Colonic mucosa (tissue), 4 donors: ENCODE measurements around the gene WNK2. TPM values are rescaled to one million over a fixed set of nuclear protein-coding genes. Genes with fewer than 3 reads are reported as not detected.

ENCODE experiments used
- DNase-seq: peaks from one replicate; pipeline ENCODE4 v3.0.0-alpha.2; 2020
- H3K27ac ChIP-seq: fragments of 200-600 bp; one replicate; pipeline ENCODE4 v1.8.0; 2021
- H3K27me3 ChIP-seq: fragments of 200-600 bp; one replicate; pipeline ENCODE4 v1.8.0; 2021
- H3K36me3 ChIP-seq: fragments of 200-600 bp; one replicate; pipeline ENCODE4 v1.8.0; 2021
- H3K4me1 ChIP-seq: fragments of 200-600 bp; one replicate; pipeline ENCODE4 v1.8.0; 2021; ENCODE audit warnings: mild to moderate bottlenecking
- H3K4me3 ChIP-seq: fragments of 200-600 bp; one replicate; pipeline ENCODE4 v1.8.0; 2021
- H3K9ac ChIP-seq, 2 donors: one replicate each; pipeline ENCODE4 v1.7.0; 2013; ENCODE audit warnings: control low read depth in 2 of 2, low read depth in 2 of 2, low read length in 2 of 2
- H3K9me3 ChIP-seq: fragments of 200-600 bp; one replicate; pipeline ENCODE4 v1.8.0; 2021
- CTCF ChIP-seq: fragments of 200-600 bp; IDR thresholded peaks from one replicate; pipeline ENCODE4 v1.8.0; 2022; ENCODE audit warnings: antibody characterized with exemption, mild to moderate bottlenecking
- intact Hi-C: fragments of 100-400 bp; cut with DNase I; formaldehyde crosslinking; loops from one replicate; pipeline ENCODE4 v1.14.1; 2022
- total RNA-seq, 2 donors: library from RNA; stranded (reverse); fragmentation: NEBNext Ultra II Directional in 1 of 2; extraction: Animal tissue kit (Norgen Biotek cat#: 25700) in 1 of 2; gene quantifications; one replicate each; pipeline ENCODE4 v1.2.1, GENCODE V29; 2021
- donor health status: healthy.
- donor health status: DM: no; HTN: no; CAD: no.
- donor health status: DM: no; HTN: no; CAD: no.

WNK2 gene
- total RNA-seq, 2 donors from 2014 or later: 161 to 238 TPM

DNA sequence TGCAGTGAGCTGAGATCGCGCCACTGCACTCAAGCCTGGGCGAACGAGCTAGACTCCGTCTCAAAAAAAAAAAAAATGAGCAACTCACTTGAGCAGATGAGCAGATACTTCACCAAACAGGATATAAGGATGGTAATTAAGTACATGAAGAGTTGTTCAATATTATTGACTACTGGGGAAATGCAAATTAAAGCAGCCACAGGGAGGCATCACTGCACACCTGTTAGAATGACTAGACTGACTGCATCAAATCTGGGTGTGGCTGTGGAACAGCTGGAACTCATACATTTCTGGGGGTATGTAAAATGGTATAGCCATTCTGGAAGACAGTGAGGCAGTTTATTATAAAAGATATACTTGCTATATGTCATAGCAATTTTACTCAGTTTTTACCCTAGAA, 93.0 kb downstream of the WNK2 start:
- no peaks in the 10 kb centered on the region for H3K27me3 ChIP-seq
- no peaks in the 10 kb centered on the region for H3K4me1 ChIP-seq
- no peak overlapping the region for H3K27ac ChIP-seq
- TF ChIP-seq CTCF: peak; percentile 15
- H3K4me3 ChIP-seq: no peak overlapping the region
- intact Hi-C loops: loop anchor here (10.0 kb wide), 2 partner anchors 148 to 258 kb away; no protein-coding TSS in a partner anchor
- H3K9me3 ChIP-seq: no peaks in the 10 kb centered on the region
- no peaks in the 10 kb centered on the region for H3K36me3 ChIP-seq
- peak; percentile 17 for DNase-seq
- no peak overlapping the region for H3K9ac ChIP-seq

GRCh38 chr9:93278144-93278543, 94.2 kb downstream of the WNK2 start:
- H3K4me1 ChIP-seq: no peaks in the 10 kb centered on the region
- H3K27ac ChIP-seq: no peak overlapping the region
- H3K27me3 ChIP-seq: no peaks in the 10 kb centered on the region
- no peak overlapping the region for H3K9ac ChIP-seq
- intact Hi-C loops: loop anchor here (10.0 kb wide), 2 partner anchors 147 to 257 kb away; no protein-coding TSS in a partner anchor
- TF ChIP-seq CTCF: no peak
- H3K36me3 ChIP-seq: no peaks in the 10 kb centered on the region
- DNase-seq: peak; percentile 10
- H3K4me3 ChIP-seq: no peak overlapping the region
- no peaks in the 10 kb centered on the region for H3K9me3 ChIP-seq

DNA sequence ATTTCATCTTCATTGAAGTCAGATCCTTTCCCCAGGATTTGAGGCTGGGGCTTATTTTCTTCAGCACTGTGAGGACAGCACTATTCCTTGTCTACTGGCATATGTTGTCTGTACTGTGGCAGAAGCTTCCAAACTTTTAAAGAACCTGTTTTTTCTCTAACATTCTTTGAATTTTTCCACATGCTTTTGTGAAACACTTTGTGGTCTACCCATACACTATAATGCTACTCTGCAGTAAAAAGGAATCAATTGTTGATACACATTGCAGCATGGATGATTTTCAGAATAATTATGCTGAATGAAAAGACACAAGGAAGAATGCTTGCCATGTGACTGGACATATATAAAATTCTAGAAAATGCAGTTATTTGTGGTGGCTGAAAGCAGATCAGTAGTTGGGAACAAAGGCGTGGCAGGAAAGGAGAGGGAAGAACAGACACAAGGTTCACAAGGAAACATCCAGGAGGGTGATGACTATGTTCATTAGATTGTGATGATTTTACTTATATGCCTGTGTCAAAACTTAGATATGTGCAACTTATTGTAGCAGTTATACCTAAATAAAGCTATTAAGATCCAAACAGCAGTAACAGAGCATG, 96.8 kb downstream of the WNK2 start:
- peak; percentile 15 for DNase-seq
- no peak for TF ChIP-seq CTCF
- no peaks in the 10 kb centered on the region for H3K4me1 ChIP-seq
- intact Hi-C loops: no loop called here
- H3K27me3 ChIP-seq: no peaks in the 10 kb centered on the region
- no peaks in the 10 kb centered on the region for H3K36me3 ChIP-seq
- H3K9ac ChIP-seq: no peak overlapping the region
- no peak overlapping the region for H3K4me3 ChIP-seq
- H3K9me3 ChIP-seq: no peaks in the 10 kb centered on the region
- H3K27ac ChIP-seq: no peak overlapping the region

DNA sequence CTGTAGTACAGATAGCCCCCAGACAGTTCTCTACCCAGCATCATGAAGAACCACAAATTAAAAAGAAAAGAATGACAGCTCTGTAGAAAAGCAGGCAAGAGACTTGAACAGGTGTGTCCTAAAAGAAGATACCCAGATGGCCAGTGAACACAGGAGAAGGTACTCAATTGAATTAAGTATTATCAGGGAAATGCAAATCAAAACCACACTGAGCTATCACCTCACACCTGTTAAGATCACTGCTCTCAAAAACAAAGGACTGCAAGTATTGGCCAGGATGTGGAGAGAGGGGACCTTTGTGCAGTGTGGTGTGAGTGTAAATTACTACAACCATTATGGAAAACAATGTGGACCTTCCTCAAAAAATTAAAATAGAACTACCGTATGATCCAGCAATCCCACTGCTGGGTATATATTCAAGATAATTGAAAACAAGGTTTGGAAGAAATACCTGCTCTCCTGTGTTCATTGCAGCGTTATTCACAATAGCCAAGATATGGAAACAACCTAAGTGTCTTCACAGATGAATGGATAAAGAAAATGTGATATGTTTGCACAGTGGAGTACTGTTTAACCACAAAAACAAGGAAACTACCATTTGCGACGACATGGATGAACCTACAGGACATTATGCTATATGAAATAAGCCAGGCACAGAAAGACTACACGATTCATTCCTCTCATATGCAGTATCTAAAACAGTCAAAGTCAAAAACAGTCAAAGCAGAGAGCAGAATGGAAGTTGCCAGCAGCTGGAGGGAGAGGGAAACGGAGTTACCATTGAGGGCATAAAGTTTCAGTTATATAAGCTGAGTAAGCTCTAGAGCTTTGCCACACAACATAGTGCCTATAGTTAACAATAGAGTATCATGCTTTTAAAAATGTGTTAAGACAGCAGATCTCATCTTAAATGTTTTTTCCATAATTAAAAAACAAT, 102.6 kb downstream of the WNK2 start:
- no peak for TF ChIP-seq CTCF
- intact Hi-C loops: no loop called here
- H3K36me3 ChIP-seq: no peaks in the 10 kb centered on the region
- no peaks in the 10 kb centered on the region for H3K4me1 ChIP-seq
- no peak overlapping the region for H3K4me3 ChIP-seq
- H3K27ac ChIP-seq: no peak overlapping the region
- DNase-seq: no peak
- H3K9ac ChIP-seq: no peak overlapping the region
- no peaks in the 10 kb centered on the region for H3K9me3 ChIP-seq
- no peaks in the 10 kb centered on the region for H3K27me3 ChIP-seq

- intact Hi-C loops: no loop called here
- H3K9ac ChIP-seq: no peak overlapping the region
- no peaks in the 10 kb centered on the region for H3K9me3 ChIP-seq
- H3K4me3 ChIP-seq: no peak overlapping the region
- no peak for DNase-seq
- H3K36me3 ChIP-seq: no peaks in the 10 kb centered on the region
- no peaks in the 10 kb centered on the region for H3K27me3 ChIP-seq
- no peak overlapping the region for H3K27ac ChIP-seq
- H3K4me1 ChIP-seq: no peaks in the 10 kb centered on the region
- no peak for TF ChIP-seq CTCF
Measured at GRCh38 chr9:93287189-93287552, 103.2 kb downstream of the WNK2 start.
